Nephron progenitor cell (in vitro differentiated cells): ENCODE results near the gene ATP9A.

Experiments used
- DNase-seq: peaks from one replicate; pipeline ENCODE4 v3.0.0; 2021
- H3K27ac Mint-ChIP-seq: 2 replicates; pipeline ENCODE4 v1.8.0; 2021; ENCODE audit warnings: mild to moderate bottlenecking, moderate library complexity, mixed read lengths
- H3K27me3 Mint-ChIP-seq: 2 replicates; pipeline ENCODE4 v1.8.0; 2021; ENCODE audit warnings: mild to moderate bottlenecking, low read depth, mixed read lengths; ENCODE audit not compliant: poor library complexity
- H3K36me3 Mint-ChIP-seq: 2 replicates; pipeline ENCODE4 v1.8.0; 2021; ENCODE audit warnings: low read depth, mixed read lengths
- H3K4me1 Mint-ChIP-seq: 2 replicates; pipeline ENCODE4 v1.8.0; 2021; ENCODE audit warnings: mixed read lengths
- H3K4me3 Mint-ChIP-seq: 2 replicates; pipeline ENCODE4 v1.8.0; 2021; ENCODE audit warnings: mild to moderate bottlenecking, moderate library complexity, mixed read lengths
- H3K9me3 Mint-ChIP-seq: 2 replicates; pipeline ENCODE4 v1.8.0; 2021; ENCODE audit warnings: mild to moderate bottlenecking, moderate library complexity, mixed read lengths
- TF ChIP-seq, protein P1 (sequence below): fragments of 200-600 bp; sonication (generic); IDR thresholded peaks from 2 replicates; pipeline ENCODE4 v1.5.0; 2021; ENCODE audit warnings: antibody characterized with exemption

The ATP9A gene

DNA sequence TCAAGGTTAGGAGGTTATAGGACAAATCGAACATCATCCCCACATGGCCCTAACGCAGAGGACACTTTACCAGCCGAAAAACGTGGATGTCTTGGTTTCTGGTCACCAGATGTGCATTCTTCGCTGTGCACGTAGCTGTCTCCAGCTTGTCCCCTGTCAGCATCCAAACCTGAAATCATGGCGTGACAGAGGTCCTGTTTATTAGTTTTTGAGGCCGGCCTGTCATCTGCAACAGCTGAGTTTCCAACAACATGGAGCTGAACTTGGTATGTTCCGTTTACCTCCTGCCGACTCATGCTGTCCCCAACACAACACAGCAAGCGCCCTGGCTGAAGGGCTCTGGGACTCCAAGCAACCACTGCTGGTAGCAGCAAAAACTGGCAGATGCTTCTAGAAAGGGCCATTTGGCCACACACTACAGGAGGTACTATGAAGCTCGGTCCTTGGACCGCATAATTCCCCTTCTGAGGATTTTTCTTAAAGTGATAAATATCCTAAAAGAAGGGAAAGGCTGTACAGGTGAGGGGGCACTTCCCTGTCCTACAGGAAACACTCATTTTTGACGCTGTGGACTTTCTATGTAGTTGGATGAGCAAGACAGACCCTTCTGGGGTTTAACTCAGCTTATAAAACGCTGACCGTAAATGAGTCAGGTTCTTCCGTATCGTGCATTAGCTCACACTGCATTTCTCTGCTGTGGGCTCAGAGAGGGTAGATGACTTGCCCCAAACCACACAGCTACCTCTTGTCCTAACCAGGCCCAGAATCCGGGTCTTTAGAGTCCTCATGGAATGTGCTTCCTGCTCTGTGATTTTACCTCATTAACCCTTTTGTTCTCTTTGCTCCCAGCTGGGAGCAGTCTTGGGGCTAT lies 146.0 kb downstream of the ATP9A start:
- H3K27me3 Mint-ChIP-seq, result peaks cover 6% of the 10 kb centered on the region
- TF ChIP-seq, protein P1, sequence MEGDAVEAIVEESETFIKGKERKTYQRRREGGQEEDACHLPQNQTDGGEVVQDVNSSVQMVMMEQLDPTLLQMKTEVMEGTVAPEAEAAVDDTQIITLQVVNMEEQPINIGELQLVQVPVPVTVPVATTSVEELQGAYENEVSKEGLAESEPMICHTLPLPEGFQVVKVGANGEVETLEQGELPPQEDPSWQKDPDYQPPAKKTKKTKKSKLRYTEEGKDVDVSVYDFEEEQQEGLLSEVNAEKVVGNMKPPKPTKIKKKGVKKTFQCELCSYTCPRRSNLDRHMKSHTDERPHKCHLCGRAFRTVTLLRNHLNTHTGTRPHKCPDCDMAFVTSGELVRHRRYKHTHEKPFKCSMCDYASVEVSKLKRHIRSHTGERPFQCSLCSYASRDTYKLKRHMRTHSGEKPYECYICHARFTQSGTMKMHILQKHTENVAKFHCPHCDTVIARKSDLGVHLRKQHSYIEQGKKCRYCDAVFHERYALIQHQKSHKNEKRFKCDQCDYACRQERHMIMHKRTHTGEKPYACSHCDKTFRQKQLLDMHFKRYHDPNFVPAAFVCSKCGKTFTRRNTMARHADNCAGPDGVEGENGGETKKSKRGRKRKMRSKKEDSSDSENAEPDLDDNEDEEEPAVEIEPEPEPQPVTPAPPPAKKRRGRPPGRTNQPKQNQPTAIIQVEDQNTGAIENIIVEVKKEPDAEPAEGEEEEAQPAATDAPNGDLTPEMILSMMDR, result no peak
- H3K36me3 Mint-ChIP-seq, result peaks cover 31% of the 10 kb centered on the region
- DNase-seq, result no peak
- H3K27ac Mint-ChIP-seq, result no peak overlapping the region
- peaks cover 10% of the 10 kb centered on the region for H3K4me1 Mint-ChIP-seq
- H3K4me3 Mint-ChIP-seq, result no peak overlapping the region
- H3K9me3 Mint-ChIP-seq, result no peaks in the 10 kb centered on the region

DNA sequence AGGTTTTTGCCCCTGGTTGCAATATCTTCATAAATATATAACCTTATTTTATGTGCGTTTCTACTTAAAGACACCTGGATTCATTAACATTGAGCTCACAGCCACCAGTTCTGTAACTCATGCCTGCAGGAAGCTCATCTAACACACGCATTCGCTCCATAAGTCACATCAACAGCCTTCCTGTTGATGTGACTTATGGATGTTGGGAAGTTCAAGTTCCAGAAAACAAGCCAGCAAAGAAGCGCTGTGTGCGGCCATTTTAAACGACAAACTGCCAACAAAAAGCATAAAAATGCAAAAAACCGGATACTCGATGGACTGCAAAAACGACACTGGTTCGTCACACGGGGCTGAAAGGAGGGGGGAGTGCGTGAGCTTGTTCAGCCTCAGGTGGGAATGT lies 147.8 kb downstream of the ATP9A start:
- no peaks in the 10 kb centered on the region for H3K9me3 Mint-ChIP-seq
- DNase-seq, result no peak
- H3K27me3 Mint-ChIP-seq, result peaks cover 3% of the 10 kb centered on the region
- H3K4me1 Mint-ChIP-seq, result peaks cover 10% of the 10 kb centered on the region
- H3K36me3 Mint-ChIP-seq, result peaks cover 23% of the 10 kb centered on the region
- TF ChIP-seq, protein P1, result no peak
- no peak overlapping the region for H3K4me3 Mint-ChIP-seq
- no peak overlapping the region for H3K27ac Mint-ChIP-seq

DNA sequence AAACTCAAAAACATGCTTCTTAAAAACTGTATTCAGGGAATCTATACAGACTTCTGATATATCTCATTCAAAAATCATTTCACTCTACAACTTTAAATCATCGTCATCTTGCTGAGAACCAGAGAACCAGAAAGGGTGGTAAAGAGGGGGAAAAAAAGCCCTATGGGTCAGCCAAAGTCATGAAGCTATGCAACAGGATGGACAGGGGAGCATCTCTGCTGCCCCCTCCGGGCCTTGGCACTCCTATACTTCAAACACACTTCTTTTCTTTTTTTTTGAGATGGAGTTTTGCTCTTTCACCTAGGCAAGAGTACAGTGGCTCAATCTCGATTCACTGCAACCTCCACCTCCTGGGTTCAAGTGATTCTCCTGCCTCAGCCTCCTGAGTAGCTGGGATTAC lies 152.1 kb downstream of the ATP9A start:
- TF ChIP-seq, protein P1, result no peak
- H3K36me3 Mint-ChIP-seq, result peaks cover 31% of the 10 kb centered on the region
- peaks cover 3% of the 10 kb centered on the region for H3K27me3 Mint-ChIP-seq
- H3K9me3 Mint-ChIP-seq, result no peaks in the 10 kb centered on the region
- H3K27ac Mint-ChIP-seq, result no peak overlapping the region
- peaks cover 26% of the 10 kb centered on the region for H3K4me1 Mint-ChIP-seq
- no peak for DNase-seq
- H3K4me3 Mint-ChIP-seq, result no peak overlapping the region

DNA sequence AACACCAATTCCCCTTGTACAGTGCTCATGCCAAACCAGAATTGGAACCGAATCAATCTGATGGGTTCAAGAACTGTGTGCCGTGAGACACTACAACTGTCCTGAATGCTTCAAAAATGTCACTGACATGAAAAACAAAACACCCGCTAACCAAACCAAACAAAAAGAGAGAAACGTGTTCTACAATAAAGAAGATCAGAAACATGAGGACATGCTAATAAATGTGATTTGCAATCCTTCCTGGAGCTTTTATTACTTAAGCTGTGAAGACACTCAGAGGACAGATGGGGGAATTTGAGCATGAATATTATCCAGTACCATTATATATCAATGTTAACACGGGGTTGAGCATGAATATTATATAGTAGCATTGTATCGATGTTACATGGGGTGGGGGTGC lies 153.5 kb downstream of the ATP9A start:
- peaks cover 37% of the 10 kb centered on the region for H3K36me3 Mint-ChIP-seq
- no peak overlapping the region for H3K27ac Mint-ChIP-seq
- H3K27me3 Mint-ChIP-seq, result peaks cover 3% of the 10 kb centered on the region
- no peak overlapping the region for H3K4me3 Mint-ChIP-seq
- TF ChIP-seq, protein P1, result no peak
- no peaks in the 10 kb centered on the region for H3K9me3 Mint-ChIP-seq
- no peak for DNase-seq
- peaks cover 36% of the 10 kb centered on the region for H3K4me1 Mint-ChIP-seq

DNA sequence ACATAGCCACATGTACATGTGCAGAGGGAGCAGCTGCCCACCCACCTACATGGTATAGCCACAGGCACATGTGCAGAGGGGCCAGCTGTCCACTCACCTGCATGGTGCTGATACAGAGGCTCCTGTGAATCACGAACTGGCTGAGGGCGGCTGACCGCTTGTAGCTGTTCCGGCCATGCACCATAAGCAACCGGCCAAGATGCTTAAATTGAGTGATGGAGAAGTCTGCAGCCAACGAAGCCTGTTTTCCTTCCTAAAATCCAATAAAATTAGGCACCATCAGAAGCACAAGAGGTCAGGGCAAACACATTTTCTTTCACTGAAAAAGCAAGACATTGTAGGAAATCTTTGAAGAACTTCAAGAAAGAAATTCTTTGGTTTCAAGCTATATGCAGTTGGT lies 154.6 kb downstream of the ATP9A start:
- TF ChIP-seq, protein P1, result no peak
- Mint-ChIP-seq H3K36me3 (peaks cover 44% of the 10 kb centered on the region), H3K27ac (no peak overlapping the region), H3K9me3 (no peaks in the 10 kb centered on the region), H3K27me3 (peaks cover 6% of the 10 kb centered on the region), H3K4me3 (no peak overlapping the region), H3K4me1 (peaks cover 38% of the 10 kb centered on the region)
- no peak for DNase-seq

DNA sequence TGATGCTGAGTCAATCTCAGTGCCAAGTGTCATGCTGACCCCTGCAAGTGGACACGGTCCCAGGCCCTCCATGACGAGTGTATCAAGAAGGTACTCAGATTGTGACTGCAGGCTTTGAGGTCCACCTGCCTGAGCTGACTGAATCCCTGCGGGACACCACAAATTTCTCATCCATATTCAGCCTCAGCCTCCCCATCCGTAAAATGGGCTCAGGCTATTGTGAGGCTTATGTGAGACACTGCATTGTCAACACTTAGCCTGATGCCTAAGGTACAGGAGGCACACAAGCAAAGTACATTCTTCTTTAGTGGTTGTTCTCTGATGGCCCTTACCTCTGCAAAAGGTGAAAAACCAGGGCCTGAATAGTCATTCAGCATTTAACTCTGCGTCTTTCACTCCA lies 155.3 kb downstream of the ATP9A start:
- H3K27me3 Mint-ChIP-seq, result peaks cover 6% of the 10 kb centered on the region
- peaks cover 38% of the 10 kb centered on the region for H3K4me1 Mint-ChIP-seq
- H3K9me3 Mint-ChIP-seq, result no peaks in the 10 kb centered on the region
- peaks cover 45% of the 10 kb centered on the region for H3K36me3 Mint-ChIP-seq
- no peak overlapping the region for H3K4me3 Mint-ChIP-seq
- TF ChIP-seq, protein P1, result no peak
- H3K27ac Mint-ChIP-seq, result no peak overlapping the region
- DNase-seq, result no peak
